Activated CD8-positive, alpha-beta memory T cell treated with anti-CD3 and anti-CD28 coated beads for 24 hours (primary cell): ENCODE results near the gene LYRM7.
A peak's percentile ranks its signal among the peaks of the same experiment; 100 is the strongest.
"Not testable (repeated sequence)": the region's sequence is repeated elsewhere in the genome, so short reads cannot be mapped to it uniquely, and the experiment has no call there.

Source experiments
- DNase-seq: peaks from one replicate; pipeline ENCODE4 v3.0.0-alpha.2; 2020

The LYRM7 gene

GRCh38 chr5:131222731-131223130 lies 52.0 kb downstream of the LYRM7 start:
- DNase-seq, result no peak

GRCh38 chr5:131223751-131224386 lies 53.1 kb downstream of the LYRM7 start:
- DNase-seq, result no peak

GRCh38 chr5:131224387-131225201 lies 53.9 kb downstream of the LYRM7 start:
- DNase-seq, result no peak

- no peak for DNase-seq
These were observed 54.7 kb downstream of the LYRM7 start for GRCh38 chr5:131225282-131225974.

GRCh38 chr5:131226899-131227298 lies 56.2 kb downstream of the LYRM7 start:
- DNase-seq, result no peak

GRCh38 chr5:131228646-131229045 lies 57.9 kb downstream of the LYRM7 start:
- DNase-seq, result no peak

GRCh38 chr5:131229623-131230022 lies 58.9 kb downstream of the LYRM7 start:
- no peak for DNase-seq

- DNase-seq, result no peak
These were observed 59.7 kb downstream of the LYRM7 start for GRCh38 chr5:131230406-131230805.

- no peak for DNase-seq
These were observed 68.9 kb downstream of the LYRM7 start for GRCh38 chr5:131239686-131240085.

- no peak for DNase-seq
These were observed 72.0 kb downstream of the LYRM7 start for GRCh38 chr5:131242728-131243255.

GRCh38 chr5:131245312-131245711 lies 74.6 kb downstream of the LYRM7 start:
- no peak for DNase-seq

GRCh38 chr5:131245948-131246347 lies 75.2 kb downstream of the LYRM7 start:
- DNase-seq, result no peak

- no peak for DNase-seq
These were observed 75.8 kb downstream of the LYRM7 start for GRCh38 chr5:131246504-131246903.

- no peak for DNase-seq
These were observed 80.2 kb downstream of the LYRM7 start for GRCh38 chr5:131250751-131251475.

GRCh38 chr5:131252824-131253171 lies 82.1 kb downstream of the LYRM7 start:
- DNase-seq, result peak; percentile 82

- DNase-seq, result not testable (repeated sequence)
These were observed 83.3 kb downstream of the LYRM7 start for GRCh38 chr5:131254025-131254424.

- no peak for DNase-seq
These were observed 84.0 kb downstream of the LYRM7 start for GRCh38 chr5:131254741-131255140.
